Subcutaneous adipose tissue (tissue), 4 donors: Measurements from ENCODE around the gene RERE. TPM values are rescaled to one million over a fixed set of nuclear protein-coding genes. Genes with fewer than 3 reads are reported as not detected.

Source experiments
- total RNA-seq, 4 donors: library from RNA; depleted of rRNA; stranded (reverse); fragments of >200 nt; gene quantifications; one replicate each; pipeline ENCODE4 v1.1.0, GENCODE V29; 2016
- TF ChIP-seq, protein P1 (sequence below): fragments of 450-650 bp; IDR thresholded peaks from one replicate; pipeline ENCODE4 v1.5.1; 2016; ENCODE audit warnings: low read depth, mild to moderate bottlenecking, control low read depth, antibody characterized with exemption, moderate library complexity

The RERE gene
- total RNA-seq, 4 donors from 2014 or later: 67.0 to 91.4 (median 83.1) TPM

DNA sequence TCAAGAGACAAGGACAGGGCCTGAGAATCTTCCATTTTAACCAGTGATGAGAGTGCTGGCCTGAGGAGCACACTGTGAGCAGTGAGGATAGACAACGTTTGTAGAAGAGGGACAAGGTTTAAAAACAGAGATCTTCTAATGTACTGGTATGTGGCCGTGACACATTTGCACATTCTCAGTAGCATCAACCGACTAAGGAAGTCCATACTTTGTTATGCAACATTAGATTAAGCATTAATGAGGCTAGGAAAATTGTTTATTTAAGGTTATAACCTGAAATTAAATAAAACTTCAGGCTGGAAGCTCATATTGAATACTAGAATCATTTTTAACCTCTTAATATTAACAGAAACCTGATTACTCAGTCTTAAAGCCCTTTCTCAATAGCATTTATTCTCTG is 400.6 kb downstream of the RERE start:
- TF ChIP-seq, protein P1, sequence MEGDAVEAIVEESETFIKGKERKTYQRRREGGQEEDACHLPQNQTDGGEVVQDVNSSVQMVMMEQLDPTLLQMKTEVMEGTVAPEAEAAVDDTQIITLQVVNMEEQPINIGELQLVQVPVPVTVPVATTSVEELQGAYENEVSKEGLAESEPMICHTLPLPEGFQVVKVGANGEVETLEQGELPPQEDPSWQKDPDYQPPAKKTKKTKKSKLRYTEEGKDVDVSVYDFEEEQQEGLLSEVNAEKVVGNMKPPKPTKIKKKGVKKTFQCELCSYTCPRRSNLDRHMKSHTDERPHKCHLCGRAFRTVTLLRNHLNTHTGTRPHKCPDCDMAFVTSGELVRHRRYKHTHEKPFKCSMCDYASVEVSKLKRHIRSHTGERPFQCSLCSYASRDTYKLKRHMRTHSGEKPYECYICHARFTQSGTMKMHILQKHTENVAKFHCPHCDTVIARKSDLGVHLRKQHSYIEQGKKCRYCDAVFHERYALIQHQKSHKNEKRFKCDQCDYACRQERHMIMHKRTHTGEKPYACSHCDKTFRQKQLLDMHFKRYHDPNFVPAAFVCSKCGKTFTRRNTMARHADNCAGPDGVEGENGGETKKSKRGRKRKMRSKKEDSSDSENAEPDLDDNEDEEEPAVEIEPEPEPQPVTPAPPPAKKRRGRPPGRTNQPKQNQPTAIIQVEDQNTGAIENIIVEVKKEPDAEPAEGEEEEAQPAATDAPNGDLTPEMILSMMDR: no peak

DNA sequence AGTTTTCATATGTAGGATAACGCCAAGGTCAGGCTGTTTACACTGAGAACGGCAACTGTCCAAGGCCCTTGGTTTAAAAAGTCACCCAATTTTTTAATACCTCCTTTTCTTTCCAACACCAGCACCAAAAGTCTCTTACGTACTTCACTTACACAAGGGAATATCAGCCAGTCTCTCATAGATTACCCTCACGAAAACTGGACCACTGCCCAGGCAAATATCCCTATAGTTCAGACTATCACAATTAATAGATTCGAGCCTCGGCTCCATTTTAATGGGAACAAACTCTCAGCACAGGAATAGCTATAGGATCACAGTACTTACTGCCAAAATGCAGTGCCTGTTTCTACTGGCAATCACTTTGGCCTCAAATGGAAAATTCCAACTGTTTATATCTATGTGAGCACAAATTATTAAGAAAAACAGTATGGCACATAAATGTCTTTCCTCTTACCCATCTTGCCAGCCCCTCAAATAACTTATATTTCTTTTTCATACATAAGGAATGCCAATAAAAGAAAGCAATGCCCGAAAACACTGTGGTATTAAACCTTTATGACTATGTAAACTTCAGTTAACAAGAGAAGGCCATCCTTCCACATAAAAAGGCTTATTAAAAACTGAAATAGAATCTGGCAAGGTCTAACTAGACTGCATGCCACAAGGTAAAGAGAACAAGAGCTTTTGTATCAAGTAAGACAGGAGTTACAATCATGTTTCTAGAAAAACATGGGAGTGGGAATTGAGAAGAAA is 401.7 kb downstream of the RERE start:
- TF ChIP-seq, protein P1: no peak

DNA sequence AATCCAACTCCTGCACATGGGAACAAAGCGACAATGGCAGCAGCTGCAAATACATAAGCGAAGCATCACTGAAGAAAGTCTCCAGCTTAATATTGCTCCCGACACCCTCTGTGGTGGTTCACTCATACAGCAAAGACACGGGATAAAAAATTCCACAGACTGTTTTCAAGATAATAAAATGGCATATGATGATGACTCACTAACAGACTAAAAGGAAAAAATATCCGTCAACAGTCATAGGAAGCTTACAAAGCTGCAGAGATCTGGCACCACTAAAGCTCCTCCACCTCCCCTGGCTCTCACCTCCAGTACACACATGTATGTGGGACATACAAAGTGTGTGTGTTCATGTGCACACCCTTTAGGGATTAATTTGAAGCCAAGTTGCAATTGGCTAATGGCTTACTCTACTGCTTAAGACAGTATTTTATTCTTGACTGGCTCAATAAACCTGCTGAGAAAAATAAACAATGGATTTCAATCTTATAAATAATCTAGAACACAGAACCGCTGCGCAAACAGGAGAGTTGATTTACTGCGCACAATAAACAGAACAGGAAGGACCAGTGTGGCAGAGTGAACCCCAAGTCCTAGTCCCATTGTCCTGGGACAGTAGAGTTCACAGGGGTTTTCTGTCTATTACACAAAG is 405.1 kb downstream of the RERE start:
- TF ChIP-seq, protein P1: no peak

DNA sequence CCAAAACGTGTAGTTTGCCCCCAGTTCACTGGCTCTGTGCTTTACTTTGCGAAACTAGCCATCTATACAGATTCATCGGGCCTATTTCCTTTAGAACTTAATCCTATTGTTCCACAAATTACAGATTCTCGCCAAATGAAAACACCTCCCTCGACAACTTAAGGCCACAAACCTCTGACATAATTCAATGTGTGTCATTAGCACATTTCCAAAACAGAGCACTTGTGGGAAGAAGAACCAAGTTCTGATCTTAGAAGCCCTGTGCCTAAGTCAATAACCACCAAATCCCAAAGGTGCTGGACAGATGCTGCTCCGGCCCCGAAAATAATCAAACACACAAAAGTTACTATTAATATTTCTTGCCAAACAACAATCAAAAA is 405.6 kb downstream of the RERE start:
- TF ChIP-seq, protein P1: no peak

DNA sequence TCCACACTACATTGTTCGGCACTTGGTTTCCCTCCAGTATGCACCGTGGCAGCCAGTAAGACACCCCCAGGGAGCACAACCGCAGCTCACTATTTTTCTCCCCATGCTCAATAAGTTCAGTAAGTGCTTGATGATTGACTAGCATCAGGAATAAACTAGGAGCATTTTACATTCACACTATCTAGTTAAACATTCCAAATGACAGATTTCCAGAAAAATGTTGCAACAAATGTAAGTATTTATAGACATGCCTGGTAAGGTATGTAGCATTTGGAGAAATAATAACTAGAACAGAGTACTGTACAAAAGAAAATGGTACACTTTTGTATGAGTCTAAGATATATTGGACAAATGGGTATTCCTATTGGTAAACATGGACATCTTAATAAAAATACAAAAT is 406.6 kb downstream of the RERE start:
- TF ChIP-seq, protein P1: no peak

DNA sequence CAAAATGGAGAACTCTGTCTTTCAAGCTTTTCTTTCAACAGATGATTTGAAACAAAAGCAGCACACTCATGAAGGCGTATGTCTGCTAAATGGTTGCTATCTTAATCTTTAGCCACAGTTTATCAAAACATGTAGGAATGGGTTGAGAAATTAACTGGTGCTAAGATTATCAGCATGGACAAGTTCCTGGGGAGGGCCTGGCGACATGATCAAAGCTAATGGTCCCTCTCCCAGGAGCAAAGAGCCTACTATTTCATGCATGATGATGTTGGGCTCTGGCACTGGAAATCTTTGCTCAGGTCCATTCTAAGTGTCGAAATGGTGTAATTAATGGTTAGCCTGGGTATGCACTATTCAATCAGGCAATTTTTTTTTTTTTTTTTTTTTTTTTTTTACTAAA is 407.8 kb downstream of the RERE start:
- TF ChIP-seq, protein P1: no peak

DNA sequence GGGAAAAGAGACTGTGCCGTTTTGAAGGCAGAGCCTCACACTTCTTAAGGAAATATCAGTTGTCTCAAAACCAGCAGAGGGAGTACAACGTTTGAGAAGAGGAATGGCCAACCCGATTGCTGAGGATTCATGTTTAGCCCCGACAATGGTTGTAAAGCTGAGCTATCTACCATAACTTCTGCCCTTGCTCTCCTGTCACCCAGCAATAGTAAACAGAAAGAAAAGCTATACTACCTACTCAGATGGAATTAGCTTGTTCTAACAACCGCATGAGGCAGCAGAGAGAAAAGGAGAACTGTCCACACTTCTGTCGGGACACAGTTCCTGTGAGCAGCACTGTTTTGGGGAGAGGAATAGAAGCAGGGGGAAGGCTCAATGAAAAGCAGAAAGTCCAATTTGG is 408.3 kb downstream of the RERE start:
- TF ChIP-seq, protein P1: no peak
